GM21723 (cell line): ENCODE data around the gene PRM2.

Experiments used
- ATAC-seq: cut with Tn5 transposase; IDR thresholded peaks from one replicate; pipeline ENCODE4 v1.9.1; 2021; ENCODE audit warnings: mild to moderate bottlenecking, moderate library complexity; ENCODE audit not compliant: unreplicated experiment

The PRM2 gene

GRCh38 chr16:11232852-11233726, 43.2 kb downstream of the PRM2 start:
- peak; percentile 76 for ATAC-seq

GRCh38 chr16:11232302-11232851, 43.9 kb downstream of the PRM2 start:
- ATAC-seq, result no peak

- no peak for ATAC-seq
Measured at GRCh38 chr16:11231367-11231970, 44.8 kb downstream of the PRM2 start.

DNA sequence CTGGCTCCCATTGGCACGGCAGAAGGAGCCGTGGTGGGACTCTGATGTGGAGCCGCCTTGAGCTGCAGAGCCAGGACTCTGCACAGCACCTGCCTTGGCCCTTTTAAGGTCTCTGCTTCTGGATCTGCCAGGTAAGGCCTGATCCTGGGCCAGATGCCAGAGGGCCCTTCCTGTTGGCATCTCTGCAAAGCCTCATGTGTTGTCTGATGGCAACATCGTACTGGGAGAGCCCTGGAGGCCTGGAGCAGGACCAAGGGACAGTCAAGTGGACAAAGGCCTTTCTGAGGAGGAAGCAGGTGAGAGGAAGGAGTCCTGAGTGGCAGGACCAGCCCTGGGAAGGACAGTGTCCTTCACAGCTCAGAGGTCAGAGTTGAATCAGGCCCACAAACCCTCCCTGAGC, 46.4 kb downstream of the PRM2 start:
- no peak for ATAC-seq

DNA sequence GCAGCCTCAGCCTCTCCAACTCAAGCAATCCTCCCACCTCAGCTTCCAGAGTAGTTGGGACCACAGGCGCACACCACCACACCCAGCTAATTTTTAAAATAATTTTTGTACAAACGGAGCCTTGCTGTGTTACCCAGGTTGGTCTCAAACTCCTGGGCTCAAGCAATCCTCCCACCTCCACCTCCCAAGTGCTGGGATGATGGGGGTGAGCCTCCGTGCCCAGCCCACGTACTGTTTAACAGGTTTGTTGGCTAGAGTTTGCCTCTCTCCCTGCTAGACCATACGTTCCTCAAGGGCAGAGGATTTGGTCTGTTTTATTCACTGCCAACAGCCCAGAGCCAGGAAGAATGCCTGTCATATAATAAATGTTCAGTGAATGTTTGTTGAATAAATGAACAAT, 46.8 kb downstream of the PRM2 start:
- no peak for ATAC-seq

DNA sequence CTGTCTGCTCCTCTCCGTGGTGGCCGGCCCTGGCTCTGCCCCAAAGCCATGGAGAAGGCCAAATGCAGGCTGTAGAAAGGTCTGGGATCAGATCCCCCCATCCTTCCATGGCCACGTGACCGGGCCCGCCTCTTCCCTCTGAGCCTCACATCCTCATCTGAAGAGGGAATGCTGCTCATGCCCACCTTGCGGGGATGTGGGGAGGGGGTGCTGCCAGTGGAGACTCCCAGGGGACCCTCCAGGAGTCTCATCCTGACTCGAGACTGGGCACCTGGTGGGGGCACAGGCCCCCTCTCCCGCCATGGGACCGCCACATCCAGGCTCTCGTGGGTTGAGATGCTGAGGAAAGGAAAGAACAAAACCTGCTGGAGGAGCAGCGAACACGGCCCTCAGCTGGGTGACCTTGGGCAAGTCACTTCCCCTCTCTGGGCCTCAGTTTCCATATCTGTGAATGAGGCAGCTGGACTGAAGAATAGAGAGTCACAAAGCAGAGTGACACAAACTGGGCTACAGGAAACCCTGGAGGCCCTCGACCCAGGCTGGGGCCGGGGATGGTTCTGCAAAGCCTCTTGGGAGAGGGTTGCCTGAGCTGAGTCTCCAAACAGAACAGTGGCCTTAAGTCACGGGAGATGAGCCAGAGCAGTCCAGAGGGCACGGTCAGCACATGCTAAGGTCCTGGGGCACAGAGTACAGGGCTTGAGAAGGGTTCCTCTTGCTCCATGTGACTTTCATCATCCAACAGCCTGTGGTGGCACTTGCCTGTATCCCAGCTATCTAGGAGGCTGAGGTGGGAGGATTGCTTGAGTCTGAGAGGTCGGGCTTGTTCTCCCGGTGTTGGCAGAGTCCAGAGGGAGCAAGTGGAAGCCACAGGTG, 50.4 kb downstream of the PRM2 start:
- no peak for ATAC-seq
